Stomach (tissue), 9 donors: ENCODE results near the gene ERC1. TPM values are rescaled to one million over a fixed set of nuclear protein-coding genes. Genes with fewer than 3 reads are reported as not detected.

ENCODE experiments used
- DNase-seq, 2 donors: peaks; one replicate each; pipeline versions ENCODE4 v3.0.0 to v3.0.0-alpha.2; 2013 to 2019
- H3K27ac ChIP-seq, 5 donors: fragments of 200-600 bp in 4 of 5; sonication (generic) in 4 of 5; one replicate each; pipeline ENCODE4 v1.5.1; 2013 to 2019; ENCODE audit warnings: mild to moderate bottlenecking in 1 of 5, moderate library complexity in 1 of 5
- H3K27me3 ChIP-seq, 3 donors: fragments of 200-600 bp; sonication (generic); one replicate each; pipeline ENCODE4 v1.5.1; 2017 to 2019; ENCODE audit warnings: mixed run types in 1 of 3
- H3K36me3 ChIP-seq, 4 donors: fragments of 200-600 bp; sonication (generic); 1 replicate in 3 of 4; 2 replicates in 1 of 4; pipeline ENCODE4 v1.5.1; 2016 to 2019
- H3K4me1 ChIP-seq, 4 donors: fragments of 200-600 bp; sonication (generic); one replicate each; pipeline ENCODE4 v1.5.1; 2016 to 2019
- H3K4me3 ChIP-seq, 4 donors: fragments of 200-600 bp; sonication (generic) in 3 of 4; one replicate each; pipeline ENCODE4 v1.5.1; 2016 to 2019; ENCODE audit warnings: mild to moderate bottlenecking in 1 of 4
- H3K9me3 ChIP-seq, 4 donors: fragments of 200-600 bp; sonication (generic); one replicate each; pipeline ENCODE4 v1.5.1; 2016 to 2019
- EP300 ChIP-seq: sonication (generic); formaldehyde crosslinking; IDR thresholded peaks from one replicate; pipeline ENCODE4 v1.6.1; 2017; ENCODE audit warnings: antibody characterized with exemption
- POLR2A ChIP-seq, 4 donors: fragments of 450-650 bp; IDR thresholded peaks; one replicate each; pipeline ENCODE4 v1.6.1; 2016; ENCODE audit warnings: antibody characterized with exemption in 4 of 4, control low read depth in 2 of 4, mild to moderate bottlenecking in 1 of 4, moderate library complexity in 1 of 4
- POLR2AphosphoS5 ChIP-seq, 3 donors: sonication (generic); formaldehyde crosslinking; IDR thresholded peaks; one replicate each; pipeline ENCODE4 v1.6.1; 2016; ENCODE audit warnings: antibody characterized with exemption in 3 of 3
- WGBS, 5 donors: extraction: QIAGEN DNeasy Blood & Tissue Kit in 3 of 5; methylation state at CpG; one replicate each; pipeline versions ENCODE4 v1.1.5 to v1.1.7; 2013 to 2018; 5-methylcytosine and 5-hydroxymethylcytosine counted together
- intact Hi-C: fragments of 100-400 bp; cut with DNase I; formaldehyde crosslinking; loops from one replicate; pipeline ENCODE4 v1.15.1; 2023; ENCODE audit warnings: low total_unique reads
- polyA plus RNA-seq, 3 donors: library from polyadenylated mRNA; stranded (reverse); fragments of 200-250 nt; gene quantifications; one replicate each; pipeline ENCODE4 v1.2.3, GENCODE V29; 2013
- total RNA-seq, 5 donors: library from RNA; depleted of rRNA; stranded (reverse); fragments of >200 nt; gene quantifications; one replicate each; pipeline versions ENCODE4 v1.1.0 to v1.2.3, GENCODE V29; 2014 to 2016
- TF ChIP-seq, protein P1 (sequence below), 7 experiments: fragments of 450-650 bp in 4 of 7; fragments of 200-600 bp in 3 of 7; sonication (generic) in 3 of 7; IDR thresholded peaks; one replicate each; pipeline ENCODE4 v1.5.1; 2016 to 2019; ENCODE audit warnings: antibody characterized with exemption in 7 of 7, control low read depth in 2 of 7, mild to moderate bottlenecking in 1 of 7
- donor health status: healthy with polysubstance abuse.
- donor health status: Bipolar disorder and iron deficiency.
- donor health status: healthy.

Gene ERC1
- total and polyA plus RNA-seq, 8 donors = 3.8 to 69.4 (median 51.6) TPM

DNA sequence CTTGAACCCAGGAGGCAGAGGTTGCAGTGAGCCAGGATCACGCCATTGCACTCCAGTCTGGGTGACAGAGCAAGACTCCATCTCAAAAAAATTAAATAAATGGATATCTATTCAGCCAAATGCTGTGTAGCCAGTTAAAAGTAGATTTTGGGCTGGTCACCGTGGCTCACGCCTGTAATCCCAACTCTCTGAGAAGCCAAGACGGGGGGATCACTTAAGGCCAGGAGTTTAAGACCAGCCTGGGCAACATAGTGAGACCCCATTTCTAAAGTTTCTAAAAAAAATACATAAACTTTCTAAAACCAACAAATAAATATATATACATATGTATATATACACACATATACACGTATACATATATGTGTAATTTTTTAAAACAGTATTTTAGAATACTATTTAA, 414.6 kb downstream of the ERC1 start:
- Histone ChIP-seq H3K4me1 (no peaks in the 10 kb centered on the region), H3K36me3 (peaks cover 0 to 27% (median 20%) of the 10 kb centered on the region in 4 donors), H3K27ac (no peak overlapping the region), H3K4me3 (no peak overlapping the region), H3K9me3 (no peaks in the 10 kb centered on the region), H3K27me3 (no peaks in the 10 kb centered on the region)
- TF ChIP-seq EP300 (no peak), POLR2A (IDR thresholded peaks at IDR 0.05) (no peak), POLR2AphosphoS5 (IDR thresholded peaks at IDR 0.05) (no peak)
- TF ChIP-seq, protein P1, sequence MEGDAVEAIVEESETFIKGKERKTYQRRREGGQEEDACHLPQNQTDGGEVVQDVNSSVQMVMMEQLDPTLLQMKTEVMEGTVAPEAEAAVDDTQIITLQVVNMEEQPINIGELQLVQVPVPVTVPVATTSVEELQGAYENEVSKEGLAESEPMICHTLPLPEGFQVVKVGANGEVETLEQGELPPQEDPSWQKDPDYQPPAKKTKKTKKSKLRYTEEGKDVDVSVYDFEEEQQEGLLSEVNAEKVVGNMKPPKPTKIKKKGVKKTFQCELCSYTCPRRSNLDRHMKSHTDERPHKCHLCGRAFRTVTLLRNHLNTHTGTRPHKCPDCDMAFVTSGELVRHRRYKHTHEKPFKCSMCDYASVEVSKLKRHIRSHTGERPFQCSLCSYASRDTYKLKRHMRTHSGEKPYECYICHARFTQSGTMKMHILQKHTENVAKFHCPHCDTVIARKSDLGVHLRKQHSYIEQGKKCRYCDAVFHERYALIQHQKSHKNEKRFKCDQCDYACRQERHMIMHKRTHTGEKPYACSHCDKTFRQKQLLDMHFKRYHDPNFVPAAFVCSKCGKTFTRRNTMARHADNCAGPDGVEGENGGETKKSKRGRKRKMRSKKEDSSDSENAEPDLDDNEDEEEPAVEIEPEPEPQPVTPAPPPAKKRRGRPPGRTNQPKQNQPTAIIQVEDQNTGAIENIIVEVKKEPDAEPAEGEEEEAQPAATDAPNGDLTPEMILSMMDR (IDR thresholded peaks at IDR 0.05) = no peak
- no peak for DNase-seq
- 96 to 99% (median 97%) methylated on average over 5 of the region's 5 CpGs for WGBS, 5 donors
- intact Hi-C loops = no loop called here

DNA sequence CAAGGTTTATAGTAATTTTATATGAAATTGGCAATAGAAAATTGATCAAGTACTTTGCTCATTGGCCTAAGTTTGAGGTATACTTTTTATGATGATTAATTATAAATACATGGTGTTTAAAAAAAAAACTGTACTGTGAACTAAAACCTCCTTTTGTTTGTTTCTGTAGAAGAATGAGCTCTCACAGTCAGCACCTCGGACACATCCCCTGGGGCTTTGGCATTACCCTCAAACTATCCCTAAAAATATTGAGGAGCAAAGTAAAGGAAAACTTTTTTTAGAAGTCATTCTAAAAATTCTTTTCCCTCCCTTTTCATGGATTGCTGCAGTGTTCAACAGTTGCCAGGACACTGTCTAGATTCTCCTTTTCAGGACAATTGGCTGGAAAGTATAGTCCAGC, 419.8 kb downstream of the ERC1 start:
- Histone ChIP-seq H3K27ac (no peak overlapping the region), H3K27me3 (no peaks in the 10 kb centered on the region), H3K4me3 (no peak overlapping the region), H3K9me3 (no peaks in the 10 kb centered on the region), H3K4me1 (no peaks in the 10 kb centered on the region), H3K36me3 (peaks cover 0 to 53% (median 50%) of the 10 kb centered on the region in 4 donors)
- TF ChIP-seq, protein P1 (IDR thresholded peaks at IDR 0.05) = no peak
- TF ChIP-seq POLR2A (IDR thresholded peaks at IDR 0.05) (no peak), POLR2AphosphoS5 (IDR thresholded peaks at IDR 0.05) (no peak)
- DNase-seq = no peak
- WGBS, 5 donors = 90 to 100% (median 97%) methylated on average over 1 of the region's 1 CpG
- intact Hi-C loops = no loop called here

DNA sequence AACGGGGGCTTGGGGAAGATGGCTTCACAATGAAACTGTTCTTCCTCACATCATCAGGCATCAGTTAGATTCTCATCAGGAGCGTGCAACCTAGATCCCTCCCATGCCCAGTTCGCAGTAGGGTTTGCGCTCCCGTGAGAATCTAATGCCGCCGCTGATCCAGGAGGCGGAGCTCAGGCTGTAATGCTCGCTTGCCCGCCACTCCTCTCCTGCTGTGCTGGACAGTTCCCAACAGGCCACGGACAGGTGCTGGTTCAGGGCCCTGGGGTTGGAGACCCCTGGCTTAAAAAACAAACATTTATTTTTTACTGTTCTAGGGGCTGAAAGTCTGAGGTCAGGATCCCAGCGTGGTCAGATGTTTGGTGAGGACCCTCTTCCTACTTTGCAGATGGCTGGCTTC, 422.9 kb downstream of the ERC1 start:
- WGBS, 5 donors = 94 to 98% (median 97%) methylated on average over 12 of the region's 12 CpGs
- Histone ChIP-seq H3K27me3 (no peaks in the 10 kb centered on the region), H3K36me3 (peaks cover 0 to 52% (median 49%) of the 10 kb centered on the region in 4 donors), H3K4me1 (no peaks in the 10 kb centered on the region), H3K27ac (no peak overlapping the region), H3K9me3 (no peaks in the 10 kb centered on the region), H3K4me3 (no peak overlapping the region)
- DNase-seq = no peak
- no peak for TF ChIP-seq POLR2AphosphoS5 (IDR thresholded peaks at IDR 0.05)
- TF ChIP-seq, protein P1 (IDR thresholded peaks at IDR 0.05) = no peak
- intact Hi-C loops = no loop called here

DNA sequence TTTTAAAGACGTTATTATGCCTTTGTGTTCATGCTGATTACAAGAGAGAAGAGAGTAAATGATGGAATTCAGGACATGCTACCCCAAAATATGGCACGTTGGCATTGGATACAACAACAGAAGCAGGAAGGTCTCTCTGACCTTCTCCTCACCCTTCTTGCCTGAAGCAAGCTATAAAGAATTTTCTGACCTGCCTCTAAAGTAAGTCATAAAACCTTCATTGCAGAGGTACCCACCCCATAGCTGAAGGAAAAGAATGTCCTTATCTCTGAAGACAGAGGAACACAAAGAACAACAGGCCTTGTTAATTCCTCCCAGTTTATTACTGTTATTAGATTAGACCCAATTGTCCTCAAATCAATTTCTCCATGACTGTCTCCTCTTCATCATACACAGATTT, 427.1 kb downstream of the ERC1 start:
- TF ChIP-seq EP300 (no peak), POLR2A (IDR thresholded peaks at IDR 0.05) (no peak), POLR2AphosphoS5 (IDR thresholded peaks at IDR 0.05) (no peak)
- TF ChIP-seq, protein P1 (IDR thresholded peaks at IDR 0.05) = no peak
- Histone ChIP-seq H3K27ac (no peak overlapping the region), H3K27me3 (no peaks in the 10 kb centered on the region), H3K4me1 (no peaks in the 10 kb centered on the region), H3K9me3 (peaks cover 5 to 22% (median 17%) of the 10 kb centered on the region in 4 donors), H3K4me3 (no peak overlapping the region), H3K36me3 (peaks cover 0 to 33% (median 20%) of the 10 kb centered on the region in 4 donors)
- WGBS, 5 donors = 70 to 89% (median 75%) methylated on average over 2 of the region's 2 CpGs
- intact Hi-C loops = no loop called here
- DNase-seq = no peak
